NT2/D1 (cell line): Measurements from ENCODE around the gene EEFSEC.

Source experiments
- SUZ12 ChIP-seq: IDR thresholded peaks from 2 replicates; pipeline ENCODE4 v1.6.1; 2011; ENCODE audit not compliant: insufficient read length, insufficient read depth; ENCODE audit errors: extremely low read depth
- YY1 ChIP-seq: IDR thresholded peaks from 2 replicates; pipeline ENCODE4 v1.6.1; 2011; ENCODE audit not compliant: insufficient read length, insufficient read depth
- ZNF274 ChIP-seq: IDR thresholded peaks from 2 replicates; pipeline ENCODE4 v1.6.1; 2011; ENCODE audit warnings: mild to moderate bottlenecking, low read depth, low read length

- TF ChIP-seq YY1 (no peak), SUZ12 (no peak), ZNF274 (no peak)
Observed at GRCh38 chr3:128426128-128426921, 273.0 kb downstream of the EEFSEC start.
